HepG2 (cell line): ENCODE data around the gene SLC2A4. TPM values are rescaled to one million over a fixed set of nuclear protein-coding genes. Genes with fewer than 3 reads are reported as not detected.
A peak's percentile ranks its signal among the peaks of the same experiment; 100 is the strongest.

Experiments used
- E2F2 ChIP-seq: sonication (generic); formaldehyde crosslinking; IDR thresholded peaks from 2 replicates; pipeline ENCODE4 v1.4.0; 2020; ENCODE audit warnings: missing genetic modification reagents, borderline replicate concordance
- ERF ChIP-seq: IDR thresholded peaks from 2 replicates; pipeline ENCODE4 v1.6.1; 2018; ENCODE audit warnings: missing biosample characterization, missing genetic modification reagents
- ZBTB46 ChIP-seq: sonication (generic); formaldehyde crosslinking; IDR thresholded peaks from 2 replicates; pipeline ENCODE4 v1.4.0; 2020; ENCODE audit warnings: mild to moderate bottlenecking, missing genetic modification reagents, borderline replicate concordance
- ZNF598 ChIP-seq: sonication (generic); formaldehyde crosslinking; IDR thresholded peaks from 2 replicates; pipeline ENCODE4 v1.5.1; 2020; ENCODE audit warnings: mild to moderate bottlenecking, missing genetic modification reagents, borderline replicate concordance
- ZNF646 ChIP-seq: sonication (generic); formaldehyde crosslinking; IDR thresholded peaks from 2 replicates; pipeline ENCODE4 v1.9.0; 2021; ENCODE audit warnings: mild to moderate bottlenecking, missing genetic modification reagents
- ZNF772 ChIP-seq: sonication (generic); formaldehyde crosslinking; IDR thresholded peaks from 2 replicates; pipeline ENCODE4 v1.5.0; 2020; ENCODE audit warnings: mild to moderate bottlenecking, missing genetic modification reagents
- ZUFSP ChIP-seq: sonication (generic); formaldehyde crosslinking; IDR thresholded peaks from 2 replicates; pipeline ENCODE4 v1.9.0; 2021; ENCODE audit warnings: missing genetic modification reagents, mild to moderate bottlenecking, borderline replicate concordance
- polyA plus RNA-seq, 8 experiments: library from polyadenylated mRNA; depleted of rRNA in 3 of 8; stranded (reverse) in 7 of 8; unstranded in 1 of 8; fragments of >200 nt; fragmentation: Illumina TruSeq in 4 of 8; extraction: Trizol in 4 of 8; gene quantifications; 2 replicates each; pipeline versions ENCODE4 v1.2.1 to v1.2.3, GENCODE V29; 2011 to 2016; ENCODE audit warnings: low read depth in 4 of 8, missing spikeins in 1 of 8, mixed read lengths in 1 of 8; ENCODE audit not compliant: insufficient read depth in 1 of 8
- total RNA-seq, 5 experiments: library from RNA; depleted of rRNA; stranded (reverse); fragments of >200 nt; fragmentation: Illumina TruSeq; extraction: Trizol; gene quantifications; 2 replicates each; pipeline ENCODE4 v1.2.3, GENCODE V29; 2016; ENCODE audit warnings: low read depth in 1 of 5
- TF ChIP-seq, protein P1 (sequence below): sonication (generic); formaldehyde crosslinking; IDR thresholded peaks from 2 replicates; pipeline ENCODE4 v1.4.0; 2020; ENCODE audit warnings: low read depth, missing genetic modification reagents
- TF ChIP-seq, protein P2 (sequence below): sonication (generic); formaldehyde crosslinking; IDR thresholded peaks from 2 replicates; pipeline ENCODE4 v1.4.0; 2020; ENCODE audit warnings: mild to moderate bottlenecking, missing genetic modification reagents

SLC2A4 gene
- total and polyA plus RNA-seq, 2 of the 13 experiments (the other 11 are each of a cell fraction or from before 2014, with no cell fraction given): 4.9 to 5.8 TPM

DNA sequence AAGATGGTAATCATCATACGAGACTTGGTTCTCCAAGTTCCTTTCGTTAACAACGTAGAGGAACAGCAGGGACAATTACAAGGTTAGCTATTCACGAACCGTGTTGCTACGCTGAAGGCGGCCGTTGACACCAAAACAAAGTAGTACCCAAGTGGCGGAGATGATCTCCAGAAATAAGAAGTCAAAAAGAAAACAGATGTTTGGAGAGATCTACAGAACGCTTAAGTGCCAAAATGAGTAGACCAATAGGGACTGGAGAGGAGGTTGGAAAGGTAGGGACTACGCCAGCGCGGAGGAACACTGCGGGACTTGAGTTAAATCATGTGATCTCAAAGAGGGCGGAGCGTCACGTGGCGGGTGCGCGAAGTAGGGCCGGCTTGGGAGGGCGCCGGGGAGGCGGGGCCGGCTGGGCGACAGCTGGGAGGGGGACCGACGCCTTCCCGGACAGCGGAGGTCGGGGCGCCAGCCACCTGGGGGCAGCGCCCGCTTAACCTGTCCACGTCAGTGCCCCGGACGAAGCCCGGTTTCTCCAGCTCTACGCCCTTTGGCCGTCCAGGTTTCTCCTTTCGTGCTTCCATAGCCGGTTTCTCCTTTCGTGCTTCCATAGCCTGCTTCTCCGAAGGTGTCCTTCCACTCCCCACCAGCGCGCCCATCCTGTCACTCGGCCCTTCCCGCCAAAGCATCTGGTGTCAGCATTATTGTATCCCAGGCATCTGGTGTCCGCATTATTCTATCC, 38.6 kb upstream of the SLC2A4 start (continued):
- TF ChIP-seq ZNF772 (no peak; the same call in 1 of the 2 replicates), E2F2 (CRISPR knock-in tag) (0 out of 2 replicates have a peak, but pooled peaks have one; percentile 36), ZNF646 (no peak), ZBTB46 (CRISPR knock-in tag) (no peak), ZNF598 (CRISPR knock-in tag) (no peak), ZUFSP (CRISPR knock-in tag) (no peak), ERF (peak; percentile 60)
- TF ChIP-seq, protein P1, sequence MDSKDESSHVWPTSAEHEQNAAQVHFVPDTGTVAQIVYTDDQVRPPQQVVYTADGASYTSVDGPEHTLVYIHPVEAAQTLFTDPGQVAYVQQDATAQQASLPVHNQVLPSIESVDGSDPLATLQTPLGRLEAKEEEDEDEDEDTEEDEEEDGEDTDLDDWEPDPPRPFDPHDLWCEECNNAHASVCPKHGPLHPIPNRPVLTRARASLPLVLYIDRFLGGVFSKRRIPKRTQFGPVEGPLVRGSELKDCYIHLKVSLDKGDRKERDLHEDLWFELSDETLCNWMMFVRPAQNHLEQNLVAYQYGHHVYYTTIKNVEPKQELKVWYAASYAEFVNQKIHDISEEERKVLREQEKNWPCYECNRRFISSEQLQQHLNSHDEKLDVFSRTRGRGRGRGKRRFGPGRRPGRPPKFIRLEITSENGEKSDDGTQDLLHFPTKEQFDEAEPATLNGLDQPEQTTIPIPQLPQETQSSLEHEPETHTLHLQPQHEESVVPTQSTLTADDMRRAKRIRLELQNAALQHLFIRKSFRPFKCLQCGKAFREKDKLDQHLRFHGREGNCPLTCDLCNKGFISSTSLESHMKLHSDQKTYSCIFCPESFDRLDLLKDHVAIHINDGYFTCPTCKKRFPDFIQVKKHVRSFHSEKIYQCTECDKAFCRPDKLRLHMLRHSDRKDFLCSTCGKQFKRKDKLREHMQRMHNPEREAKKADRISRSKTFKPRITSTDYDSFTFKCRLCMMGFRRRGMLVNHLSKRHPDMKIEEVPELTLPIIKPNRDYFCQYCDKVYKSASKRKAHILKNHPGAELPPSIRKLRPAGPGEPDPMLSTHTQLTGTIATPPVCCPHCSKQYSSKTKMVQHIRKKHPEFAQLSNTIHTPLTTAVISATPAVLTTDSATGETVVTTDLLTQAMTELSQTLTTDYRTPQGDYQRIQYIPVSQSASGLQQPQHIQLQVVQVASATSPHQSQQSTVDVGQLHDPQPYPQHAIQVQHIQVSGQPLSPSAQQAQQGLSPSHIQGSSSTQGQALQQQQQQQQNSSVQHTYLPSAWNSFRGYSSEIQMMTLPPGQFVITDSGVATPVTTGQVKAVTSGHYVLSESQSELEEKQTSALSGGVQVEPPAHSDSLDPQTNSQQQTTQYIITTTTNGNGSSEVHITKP (CRISPR knock-in tag): 0 out of 2 replicates have a peak, but pooled peaks have one; percentile 32
- TF ChIP-seq, protein P2, sequence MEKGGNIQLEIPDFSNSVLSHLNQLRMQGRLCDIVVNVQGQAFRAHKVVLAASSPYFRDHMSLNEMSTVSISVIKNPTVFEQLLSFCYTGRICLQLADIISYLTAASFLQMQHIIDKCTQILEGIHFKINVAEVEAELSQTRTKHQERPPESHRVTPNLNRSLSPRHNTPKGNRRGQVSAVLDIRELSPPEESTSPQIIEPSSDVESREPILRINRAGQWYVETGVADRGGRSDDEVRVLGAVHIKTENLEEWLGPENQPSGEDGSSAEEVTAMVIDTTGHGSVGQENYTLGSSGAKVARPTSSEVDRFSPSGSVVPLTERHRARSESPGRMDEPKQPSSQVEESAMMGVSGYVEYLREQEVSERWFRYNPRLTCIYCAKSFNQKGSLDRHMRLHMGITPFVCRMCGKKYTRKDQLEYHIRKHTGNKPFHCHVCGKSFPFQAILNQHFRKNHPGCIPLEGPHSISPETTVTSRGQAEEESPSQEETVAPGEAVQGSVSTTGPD (CRISPR knock-in tag): no peak
